NCI-H1105 (cell line): ENCODE data around the gene ZHX3.
"Not testable (repeated sequence)": the region's sequence is repeated elsewhere in the genome, so short reads cannot be mapped to it uniquely, and the experiment has no call there.

Source experiments
- DNase-seq: peaks from one replicate; lab custom pipeline; 2025; lab: John Stamatoyannopoulos, UW

ZHX3 gene

DNA sequence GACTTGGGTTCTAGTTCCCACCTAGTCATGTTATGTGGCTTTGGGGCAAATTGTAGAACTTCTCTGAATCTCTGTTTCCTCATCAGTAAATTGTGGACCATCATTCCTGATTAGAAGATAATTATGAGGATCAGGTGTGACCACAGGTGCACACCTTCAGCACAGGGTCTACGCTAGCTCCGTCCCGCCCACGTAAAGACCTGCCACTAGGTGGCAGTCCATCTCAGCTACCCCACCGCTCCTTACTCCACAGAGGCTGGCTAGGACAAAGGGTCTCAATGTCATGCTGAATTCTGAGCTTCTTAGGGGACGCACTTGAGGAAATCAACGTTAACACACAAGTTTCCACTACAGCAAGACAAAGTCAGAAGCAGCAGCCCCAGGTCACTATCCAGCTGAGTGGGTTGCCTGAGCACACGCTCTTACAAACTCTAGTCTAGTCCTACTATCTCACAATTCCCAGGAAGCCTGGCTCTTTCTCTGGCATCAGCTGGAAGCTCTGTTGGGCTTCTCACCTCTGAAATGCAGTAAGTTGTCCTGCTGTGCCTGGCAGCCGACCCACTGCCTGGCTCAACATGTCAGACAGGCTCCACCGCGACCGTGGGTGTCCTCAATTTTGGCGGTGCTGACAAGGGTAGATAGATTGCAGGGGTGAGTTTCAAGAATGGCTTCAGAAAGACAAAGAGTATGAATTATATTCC is 182.2 kb downstream of the ZHX3 start:
- DNase-seq, result peak; percentile 24

DNA sequence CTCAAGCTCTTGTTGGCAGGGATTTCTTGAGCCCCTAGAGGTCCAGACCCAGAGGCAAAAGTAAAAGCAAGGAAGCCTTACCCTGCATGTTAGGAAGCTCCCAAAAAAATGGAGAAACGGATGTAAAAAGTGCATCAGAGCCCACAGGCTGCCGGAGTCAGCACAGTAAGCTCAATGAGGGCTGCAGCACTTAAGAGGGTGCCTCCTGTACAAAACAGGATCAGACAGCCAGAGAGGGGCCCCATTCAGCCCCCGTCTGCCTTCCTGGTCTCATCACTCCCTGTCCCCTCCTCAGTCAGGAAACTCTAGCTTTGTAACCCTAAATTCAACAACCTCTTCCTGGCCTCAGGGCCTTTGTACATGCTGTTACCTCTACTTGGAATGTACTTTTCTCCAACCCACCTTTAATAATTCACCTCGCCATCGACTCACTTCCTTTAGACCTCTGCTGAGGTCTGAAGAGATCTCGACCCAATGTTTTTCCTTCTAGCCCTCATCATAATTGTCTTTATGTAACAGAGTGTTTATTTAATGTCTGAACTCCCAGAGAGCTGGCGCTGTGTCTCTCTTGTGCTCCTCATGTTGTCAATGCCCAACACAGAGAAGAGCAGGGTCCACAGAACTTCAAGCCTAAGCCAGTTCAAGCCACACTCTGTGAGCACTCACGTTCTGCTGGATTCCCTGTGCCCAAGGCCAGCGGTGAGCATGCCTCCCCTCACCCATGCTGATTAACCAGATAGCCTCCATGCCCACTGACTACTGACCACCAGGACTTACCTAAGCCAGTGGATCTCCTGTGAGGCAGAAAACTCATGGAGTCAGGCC is 183.0 kb downstream of the ZHX3 start:
- DNase-seq, result no peak

DNA sequence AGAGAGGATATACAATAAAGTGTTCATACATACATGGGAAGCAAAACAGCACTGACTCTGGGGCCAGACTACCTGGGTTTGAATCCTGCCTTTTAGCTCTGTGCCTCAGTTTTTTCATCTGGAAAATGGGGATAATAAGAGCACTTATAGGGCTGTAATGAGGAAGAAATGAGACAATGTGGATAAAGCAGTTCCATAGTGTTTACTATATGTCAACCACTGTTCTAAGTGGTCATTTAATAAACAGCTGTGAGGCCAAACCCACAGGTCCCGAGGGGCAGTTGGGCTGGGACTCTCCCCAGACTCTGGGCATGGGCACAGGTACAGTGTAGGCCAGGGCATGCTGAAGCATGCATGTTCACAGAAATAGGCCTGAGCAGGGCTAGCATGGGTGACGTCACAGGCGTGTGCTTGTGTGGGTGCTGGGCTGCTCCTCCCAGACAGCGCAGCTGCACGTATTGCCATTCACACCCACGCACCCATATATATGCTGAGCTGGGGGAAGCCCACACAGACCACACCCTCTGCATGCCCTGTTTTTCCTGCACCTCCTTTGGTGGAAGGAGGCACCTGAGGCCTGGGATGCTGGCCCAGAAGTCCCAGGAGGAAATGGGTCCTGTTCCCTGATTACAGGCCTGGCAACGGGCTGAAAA is 183.7 kb downstream of the ZHX3 start:
- no peak for DNase-seq

DNA sequence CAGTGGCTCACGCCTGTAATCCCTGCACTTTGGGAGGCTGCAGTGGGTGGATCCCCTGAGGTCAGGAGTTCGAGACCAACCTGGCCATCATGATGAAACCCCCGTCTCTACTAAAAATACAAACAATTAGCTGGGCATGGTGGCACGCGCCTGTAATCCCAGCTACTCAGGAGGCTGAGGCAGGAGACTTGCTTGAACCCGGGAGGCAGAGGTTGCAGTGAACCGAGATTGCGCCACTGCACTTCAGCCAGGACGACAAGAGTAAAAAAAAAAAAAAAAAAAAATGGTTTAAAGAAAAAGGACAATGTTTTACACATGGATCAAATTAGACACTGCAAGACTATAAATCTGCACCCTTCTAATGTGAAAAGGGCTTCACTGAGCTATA is 185.1 kb downstream of the ZHX3 start:
- DNase-seq, result not testable (repeated sequence)

DNA sequence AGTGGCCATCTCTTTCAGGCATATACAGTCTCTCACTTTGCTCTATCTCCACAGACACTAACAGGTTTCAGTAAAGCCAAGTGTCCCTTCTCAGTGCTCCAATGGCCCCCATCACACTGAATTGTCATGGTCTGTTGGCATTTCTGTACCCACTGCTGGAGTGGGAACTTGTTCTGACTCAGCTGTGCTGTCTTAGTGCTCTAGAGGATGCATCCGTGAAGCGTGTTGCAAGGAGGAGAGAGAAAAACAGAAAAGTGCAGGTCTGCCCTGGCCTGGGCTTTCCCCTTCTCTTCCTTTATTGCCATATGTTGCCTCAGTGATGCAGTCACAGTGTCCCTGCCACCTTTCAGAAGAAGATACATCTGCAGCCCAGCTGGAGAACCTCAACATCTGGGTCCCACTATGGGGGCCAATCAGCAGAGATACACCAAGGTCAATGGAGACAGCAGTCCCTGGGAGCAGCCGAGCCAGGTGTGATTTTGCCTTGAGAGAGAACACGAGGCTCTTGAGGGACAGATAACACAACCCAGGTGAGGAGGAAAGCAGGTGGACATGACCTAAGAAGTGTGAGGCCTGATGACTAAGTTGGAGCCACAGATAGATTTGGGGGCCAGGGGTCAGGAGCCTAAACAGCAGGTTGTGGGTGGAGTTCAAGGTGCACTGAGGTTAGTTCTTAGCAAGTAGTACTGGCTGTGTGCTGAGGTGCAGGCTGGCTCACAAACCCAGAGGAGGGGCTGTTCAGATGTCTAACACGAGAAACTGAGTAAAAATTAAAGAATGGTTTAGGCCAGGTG is 185.7 kb downstream of the ZHX3 start:
- no peak for DNase-seq
